Hepatocyte (in vitro differentiated cells): ENCODE data around the gene SBF2.

ENCODE experiments used
- CTCF ChIP-seq: fragments of 200-600 bp; sonication (generic); IDR thresholded peaks from 2 replicates; pipeline ENCODE4 v1.5.1; 2016; ENCODE audit warnings: antibody characterized with exemption, mild to moderate bottlenecking; ENCODE audit not compliant: poor library complexity
- EZH2 ChIP-seq: fragments of 200-600 bp; sonication (generic); IDR thresholded peaks from 2 replicates; pipeline ENCODE4 v1.6.1; 2016; ENCODE audit warnings: antibody characterized with exemption, mild to moderate bottlenecking, borderline replicate concordance
- EZH2phosphoT487 ChIP-seq: fragments of 200-600 bp; sonication (generic); IDR thresholded peaks from one replicate; pipeline ENCODE4 v1.6.1; 2018; ENCODE audit warnings: antibody characterized with exemption, mild to moderate bottlenecking, low read depth, moderate library complexity; ENCODE audit not compliant: unreplicated experiment, severe bottlenecking

DNA sequence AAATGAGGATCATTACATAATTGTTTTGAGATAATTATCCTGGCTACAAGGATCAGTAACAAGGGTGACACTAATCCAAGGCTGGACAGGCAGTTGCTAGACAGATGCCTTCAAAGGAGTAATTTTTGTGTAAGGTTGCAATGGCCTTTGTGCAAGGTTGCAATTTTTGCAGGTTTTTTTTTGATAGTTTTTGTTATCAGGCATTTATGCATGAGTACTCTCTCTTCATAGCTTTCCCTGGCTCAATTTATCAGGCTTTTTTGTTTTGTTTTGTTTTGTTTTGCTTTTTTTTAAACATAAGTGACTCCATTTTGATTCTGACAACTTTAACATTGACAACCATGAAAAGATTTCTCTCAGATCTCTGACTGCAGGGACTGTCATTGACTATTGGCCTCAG, 519.9 kb downstream of the SBF2 start:
- TF ChIP-seq EZH2phosphoT487, result no peak
- TF ChIP-seq CTCF, result no peak
- TF ChIP-seq EZH2, result no peak
